K562 (cell line): ENCODE results near the gene RPRD1B. TPM values are rescaled to one million over a fixed set of nuclear protein-coding genes. Genes with fewer than 3 reads are reported as not detected.

Experiments
- ARID3A ChIP-seq: IDR thresholded peaks from 2 replicates; pipeline ENCODE4 v1.6.1; 2012; ENCODE audit warnings: low read depth, low read length, improper control_type of control experiment, borderline replicate concordance
- ASH1L ChIP-seq: fragments of 450-650 bp; IDR thresholded peaks from 2 replicates; pipeline ENCODE4 v1.6.1; 2018; ENCODE audit warnings: borderline replicate concordance, mild to moderate bottlenecking, low read depth; ENCODE audit not compliant: partially characterized antibody
- GMEB1 ChIP-seq: fragments of 250-450 bp; sonication (Bioruptor Pico); IDR thresholded peaks from 2 replicates; pipeline ENCODE4 v1.4.0; 2020; ENCODE audit warnings: mild to moderate bottlenecking
- HDGF ChIP-seq: fragments of 450-650 bp; IDR thresholded peaks from 2 replicates; pipeline ENCODE4 v1.6.1; 2016
- MEF2A ChIP-seq: IDR thresholded peaks from 2 replicates; pipeline ENCODE4 v1.6.1; 2011; ENCODE audit warnings: low read depth, mild to moderate bottlenecking, low read length, moderate library complexity; ENCODE audit not compliant: control insufficient read depth
- NCOA6 ChIP-seq: fragments of 450-650 bp; IDR thresholded peaks from 2 replicates; pipeline ENCODE4 v1.6.1; 2017; ENCODE audit warnings: mild to moderate bottlenecking
- NFE2L1 ChIP-seq: fragments of 450-650 bp; IDR thresholded peaks from 2 replicates; pipeline ENCODE4 v1.6.1; 2016; ENCODE audit warnings: missing genetic modification characterization, low read depth, mild to moderate bottlenecking, missing compliant biosample characterization, moderate library complexity, borderline replicate concordance
- STAT5B ChIP-seq: fragments of 250-450 bp; sonication (Bioruptor Pico); IDR thresholded peaks from 2 replicates; pipeline ENCODE4 v1.8.0; 2021; ENCODE audit warnings: mild to moderate bottlenecking, inconsistent platforms
- TEAD1 ChIP-seq, 2 experiments: fragments of 450-650 bp in 1 of 2; sonication (generic) in 1 of 2; formaldehyde crosslinking; IDR thresholded peaks; 2 replicates each; pipeline versions ENCODE4 v1.4.0 to v1.8.0; 2020 to 2022; ENCODE audit warnings: mild to moderate bottlenecking in 2 of 2, missing genetic modification reagents in 1 of 2
- USF2 ChIP-seq: sonication (generic); formaldehyde crosslinking; IDR thresholded peaks from 2 replicates; pipeline ENCODE4 v1.5.0; 2020; ENCODE audit warnings: missing genetic modification reagents
- XRCC4 ChIP-seq: IDR thresholded peaks from one replicate; pipeline ENCODE4 v1.6.1; 2011; ENCODE audit not compliant: insufficient read depth, insufficient read length; ENCODE audit errors: extremely low read depth
- ZNF239 ChIP-seq: fragments of 250-450 bp; sonication (Bioruptor Pico); IDR thresholded peaks from 2 replicates; pipeline ENCODE4 v1.4.0; 2020; ENCODE audit warnings: mild to moderate bottlenecking
- ZNF449 ChIP-seq: fragments of 250-450 bp; sonication (Bioruptor Pico); IDR thresholded peaks from 2 replicates; pipeline ENCODE4 v1.8.0; 2022; ENCODE audit warnings: moderate library complexity, mild to moderate bottlenecking, inconsistent platforms
- ZNF785 ChIP-seq: fragments of 250-450 bp; sonication (Bioruptor Pico); IDR thresholded peaks from 2 replicates; pipeline ENCODE4 v1.4.0; 2020; ENCODE audit warnings: mild to moderate bottlenecking
- polyA plus RNA-seq, 8 experiments: library from polyadenylated mRNA; depleted of rRNA in 4 of 8; stranded (reverse) in 5 of 8; unstranded in 3 of 8; fragments of >200 nt; fragmentation: Nextera tagmentation in 2 of 8; fragmentation: Illumina TruSeq in 1 of 8; extraction: Ambion mirVana in 2 of 8; extraction: Trizol in 1 of 8; gene quantifications; 2 replicates each; pipeline versions ENCODE4 v1.2.1 to v1.2.3, GENCODE V29; 2011 to 2014; ENCODE audit warnings: inconsistent platforms in 1 of 8, missing spikeins in 1 of 8
- total RNA-seq, 7 experiments: library from RNA; depleted of rRNA in 6 of 7; stranded (reverse); fragments of >200 nt in 6 of 7; fragmentation: Illumina TruSeq in 2 of 7; extraction: Trizol in 2 of 7; gene quantifications; 2 replicates each; pipeline versions ENCODE4 v1.2.1 to v1.2.3, GENCODE V29; 2011 to 2021; ENCODE audit warnings: low replicate concordance in 1 of 7

Gene RPRD1B
- total and polyA plus RNA-seq, 9 of the 15 experiments (the other 6 are each of a cell fraction or from before 2014, with no cell fraction given) = 5.5 to 43.0 (median 24.4) TPM

GRCh38 chr20:38094373-38094891, 60.9 kb downstream of the RPRD1B start (continued):
- TF ChIP-seq ARID3A (no peak), XRCC4 (no peak), ZNF785 (no peak), ASH1L (no peak), TEAD1 (CRISPR knock-in tag; IDR thresholded peaks at IDR 0.05) (no peak), USF2 (CRISPR knock-in tag) (no peak), STAT5B (CRISPR knock-in tag) (no peak), ZNF239 (no peak), NCOA6 (no peak), ZNF449 (no peak), MEF2A (no peak), NFE2L1 (no peak), HDGF (no peak), GMEB1 (CRISPR knock-in tag) (no peak)
